ENCODE measurements around the gene BLM. TPM values are rescaled to one million over a fixed set of nuclear protein-coding genes. Genes with fewer than 3 reads are reported as not detected.
"Not testable (repeated sequence)": the region's sequence is repeated elsewhere in the genome, so short reads cannot be mapped to it uniquely, and the experiment has no call there.

The BLM gene
- total and polyA plus RNA-seq, 2 of the 8 experiments (the other 6 are each of a cell fraction or from before 2014, with no cell fraction given): 15.2 to 46.7 TPM

DNA sequence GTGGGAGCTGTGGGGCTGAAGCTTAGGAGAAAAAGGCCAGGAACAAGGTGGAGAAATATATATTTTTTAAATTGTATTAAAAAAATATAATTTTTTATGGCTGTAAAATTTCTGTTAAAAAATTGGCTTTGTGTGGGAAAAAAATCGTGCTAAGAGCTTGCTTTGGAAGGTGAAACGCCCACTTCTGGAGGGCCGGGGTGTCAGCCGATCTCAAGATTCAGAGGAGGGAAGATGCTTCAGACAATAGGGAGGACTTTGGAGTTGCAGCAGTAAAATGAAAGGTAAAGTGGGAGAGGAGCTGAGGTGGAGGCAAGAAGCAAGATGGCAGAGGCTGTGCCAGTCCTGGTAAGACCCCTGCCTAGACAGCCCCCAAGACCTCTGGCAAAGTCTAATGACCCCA, 45.9 kb upstream of the BLM start (continued):
- TF ChIP-seq RXRA (IDR thresholded peaks at IDR 0.05; ENCODE audit: insufficient read depth, low read depth, low read length): no peak

GRCh38 chr15:90673357-90673756, 43.8 kb upstream of the BLM start:
- H4K5ac ChIP-seq (ENCODE audit: insufficient read length, low read depth, low read length); H3K36me3 ChIP-seq (ENCODE audit: control insufficient read depth in 2 of 4, insufficient read depth in 4 of 4, low read length in 3 of 4); H2BK12ac ChIP-seq (ENCODE audit: low read depth, low read length); H3K27ac ChIP-seq (ENCODE audit: low read depth, low read length); H3K18ac ChIP-seq (ENCODE audit: extremely low read depth, low read length); H4K20me1 ChIP-seq (replicated peaks in 1 of 2; ENCODE audit: control insufficient read depth in 1 of 2, insufficient read depth in 2 of 2, low read length in 2 of 2); H3K9me3 ChIP-seq (ENCODE audit: insufficient read depth in 2 of 2, low read depth in 1 of 2, low read length in 1 of 2); H3K4me3 ChIP-seq (ENCODE audit: extremely low read depth in 1 of 4, insufficient read depth in 2 of 4, low read depth in 3 of 4, low read length in 4 of 4); H3K23ac ChIP-seq (ENCODE audit: insufficient read length); FAIRE-seq; DNase-seq (ENCODE audit: low read depth in 1 of 2, low spot score in 2 of 2); H3K4ac ChIP-seq (replicated peaks; ENCODE audit: insufficient read length, low read depth, low read length); H3K56ac ChIP-seq (replicated peaks; ENCODE audit: insufficient read length, low read depth, low read length); H3K79me2 ChIP-seq (ENCODE audit: control insufficient read depth in 1 of 2, insufficient read depth in 2 of 2, low read length in 2 of 2); H2BK20ac ChIP-seq (ENCODE audit: low read length); H3K79me1 ChIP-seq (ENCODE audit: low read depth, low read length); H3K4me1 ChIP-seq (replicated peaks in 1 of 4; ENCODE audit: control insufficient read depth in 3 of 4, insufficient read depth in 4 of 4, low read length in 3 of 4); H3K27me3 ChIP-seq (replicated peaks in 1 of 4; ENCODE audit: control insufficient read depth in 3 of 4, extremely low read depth in 1 of 4, insufficient read depth in 3 of 4, low read length in 3 of 4); H3K23me2 ChIP-seq (ENCODE audit: low read depth, low read length); H3K14ac ChIP-seq (ENCODE audit: insufficient read length); H3K4me2 ChIP-seq (ENCODE audit: insufficient read depth in 1 of 2, low read depth in 2 of 2, low read length in 2 of 2); H2BK120ac ChIP-seq (replicated peaks; ENCODE audit: low read depth, low read length); H2AK5ac ChIP-seq (ENCODE audit: low read depth, low read length); H4K91ac ChIP-seq (replicated peaks; ENCODE audit: insufficient read length, low read length); H2BK15ac ChIP-seq (ENCODE audit: low read length); H2BK5ac ChIP-seq (ENCODE audit: low read depth, low read length); H2AFZ ChIP-seq (ENCODE audit: low read length); POLR2A ChIA-PET (ENCODE audit: partially characterized antibody); H4K8ac ChIP-seq (ENCODE audit: extremely low read depth, insufficient read depth, low read length); H3K9ac ChIP-seq (replicated peaks in 1 of 4; ENCODE audit: extremely low read depth in 1 of 4, low read depth in 3 of 4, low read length in 3 of 4): not testable (repeated sequence)
- CTCF ChIA-PET (ENCODE audit: partially characterized antibody): interaction anchor here (0.6 to 1.2 kb wide), 2 partner anchors 30 to 87 kb away, joined by 3 to 4 read pairs; no protein-coding TSS in a partner anchor
- 90% methylated on average over 5 of the region's 10 CpGs; no CpG with 5 or more reads in 1 of the 2 experiments for WGBS, 2 experiments (ENCODE audit: extremely low coverage in 1 of 2, insufficient coverage in 1 of 2, insufficient read length in 1 of 2, insufficient replicate concordance in 2 of 2, low coverage in 1 of 2, low lambda C conversion rate in 2 of 2, missing lambda C conversion rate in 1 of 2)

Data from H1 (cell line).